Neural cell (in vitro differentiated cells): ENCODE results near the gene PFN2. TPM values are rescaled to one million over a fixed set of nuclear protein-coding genes. Genes with fewer than 3 reads are reported as not detected.

Source experiments
- H2AFZ ChIP-seq: fragments of 200-600, 300-800 bp; sonication (generic), shearing (Covaris generic); 2 replicates; pipeline ENCODE4 v1.6.0; 2014; ENCODE audit warnings: low read depth, mild to moderate bottlenecking, antibody characterized with exemption, low read length, moderate library complexity
- H3F3A ChIP-seq: fragments of 200-600 bp; shearing (Covaris generic); 2 replicates; pipeline ENCODE4 v1.6.1; 2016; ENCODE audit warnings: mild to moderate bottlenecking, moderate library complexity, mixed read lengths, antibody characterized with exemption, low read length; ENCODE audit not compliant: insufficient read depth, poor library complexity, severe bottlenecking
- H3K27ac ChIP-seq: fragments of 200-600, 300-800 bp; sonication (generic), shearing (Covaris generic); 2 replicates; pipeline ENCODE4 v1.5.1; 2014; ENCODE audit warnings: mild to moderate bottlenecking, low read length, moderate library complexity
- H3K27me3 ChIP-seq: fragments of 300-800, 200-600 bp; sonication (generic), shearing (Covaris generic); 2 replicates; pipeline ENCODE4 v1.6.0; 2014; ENCODE audit warnings: mild to moderate bottlenecking, low read depth, low read length, moderate library complexity; ENCODE audit not compliant: insufficient read depth
- H3K36me3 ChIP-seq: fragments of 300-800, 200-600 bp; sonication (generic), shearing (Covaris generic); 2 replicates; pipeline ENCODE4 v1.5.1; 2014; ENCODE audit warnings: mild to moderate bottlenecking, antibody characterized with exemption, low read length, moderate library complexity; ENCODE audit not compliant: insufficient read depth
- H3K4me2 ChIP-seq: fragments of 300-800, 200-600 bp; sonication (generic), shearing (Covaris generic); 2 replicates; pipeline ENCODE4 v1.6.0; 2014; ENCODE audit warnings: mild to moderate bottlenecking, low read length
- H3K4me3 ChIP-seq: fragments of 300-800, 200-600 bp; sonication (generic), shearing (Covaris generic); 2 replicates; pipeline ENCODE4 v1.5.1; 2014; ENCODE audit warnings: mild to moderate bottlenecking, low read length, moderate library complexity
- H3K79me2 ChIP-seq: fragments of 200-600 bp; shearing (Covaris generic); replicated peaks from 2 replicates; pipeline ENCODE4 v1.6.0; 2014; ENCODE audit warnings: mild to moderate bottlenecking, low read length, moderate library complexity; ENCODE audit not compliant: insufficient read depth
- H3K9ac ChIP-seq: fragments of 300-800, 200-600 bp; sonication (generic), shearing (Covaris generic); 2 replicates; pipeline ENCODE4 v1.6.1; 2016; ENCODE audit warnings: mild to moderate bottlenecking, low read length, mixed read lengths
- H3K9me2 ChIP-seq: fragments of 200-600 bp; shearing (Covaris generic); 2 replicates; pipeline ENCODE4 v1.6.1; 2016; ENCODE audit warnings: mild to moderate bottlenecking, low read length, mixed read lengths; ENCODE audit not compliant: insufficient read depth
- H3K9me3 ChIP-seq: fragments of 200-600, 300-800 bp; sonication (generic), shearing (Covaris generic); 2 replicates; pipeline ENCODE4 v1.6.1; 2016; ENCODE audit warnings: mild to moderate bottlenecking, mixed run types, low read length, moderate library complexity, mixed read lengths
- H4K20me1 ChIP-seq: fragments of 200-600 bp; shearing (Covaris generic); 2 replicates; pipeline ENCODE4 v1.6.1; 2016; ENCODE audit warnings: mild to moderate bottlenecking, mixed run types; ENCODE audit not compliant: insufficient read depth
- CTCF ChIP-seq: fragments of 450-650 bp; IDR thresholded peaks from 2 replicates; pipeline ENCODE4 v1.5.1; 2014; ENCODE audit warnings: antibody characterized with exemption, mild to moderate bottlenecking, moderate library complexity; ENCODE audit not compliant: poor library complexity, severe bottlenecking
- EP300 ChIP-seq: fragments of 450-650 bp; conservative IDR thresholded peaks from 2 replicates; pipeline ENCODE4 v1.6.1; 2014; ENCODE audit warnings: antibody characterized with exemption, mild to moderate bottlenecking, moderate library complexity; ENCODE audit not compliant: poor library complexity, severe bottlenecking
- EZH2 ChIP-seq: fragments of 200-600, 300-800 bp; shearing (Covaris generic), sonication (generic); IDR thresholded peaks from 2 replicates; pipeline ENCODE4 v1.6.1; 2014; ENCODE audit warnings: antibody characterized with exemption, low read length, borderline replicate concordance, mild to moderate bottlenecking; ENCODE audit not compliant: insufficient read depth, poor library complexity, severe bottlenecking
- MXI1 ChIP-seq: fragments of 450-650 bp; conservative IDR thresholded peaks from 2 replicates; pipeline ENCODE4 v1.6.1; 2014; ENCODE audit warnings: antibody characterized with exemption, mild to moderate bottlenecking; ENCODE audit not compliant: poor library complexity, severe bottlenecking
- POLR2AphosphoS5 ChIP-seq: IDR thresholded peaks from 2 replicates; pipeline ENCODE4 v1.6.1; 2012
- RAD21 ChIP-seq: fragments of 450-650 bp; conservative IDR thresholded peaks from 2 replicates; pipeline ENCODE4 v1.6.1; 2014; ENCODE audit warnings: antibody characterized with exemption, mild to moderate bottlenecking, moderate library complexity
- REST ChIP-seq: IDR thresholded peaks from 2 replicates; pipeline ENCODE4 v1.6.1; 2012; ENCODE audit warnings: borderline replicate concordance
- SMC3 ChIP-seq: fragments of 450-650 bp; conservative IDR thresholded peaks from 2 replicates; pipeline ENCODE4 v1.6.1; 2014; ENCODE audit warnings: antibody characterized with exemption, mild to moderate bottlenecking, moderate library complexity; ENCODE audit not compliant: poor library complexity
- TAF1 ChIP-seq: IDR thresholded peaks from 2 replicates; pipeline ENCODE4 v1.6.1; 2012; ENCODE audit warnings: low read depth
- polyA plus RNA-seq: library from polyadenylated mRNA; depleted of rRNA; stranded (reverse); fragments of >200 nt; gene quantifications from 2 replicates; pipeline ENCODE4 v1.2.3, GENCODE V29; 2014

PFN2 gene
- polyA plus RNA-seq, 1 donor from 2014 or later: 527 TPM

GRCh38 chr3:149971403-149972075 lies 844 bp upstream of the PFN2 start:
- peak overlapping the region; percentile 93 for H3K4me2 ChIP-seq
- H3K9me3 ChIP-seq: no peaks in the 10 kb centered on the region
- H3K9me2 ChIP-seq: no peaks in the 10 kb centered on the region
- TF ChIP-seq TAF1: no peak
- peak; percentile 85 for TF ChIP-seq MXI1
- no peak for TF ChIP-seq POLR2AphosphoS5
- TF ChIP-seq RAD21: no peak
- peak; percentile 21 for TF ChIP-seq SMC3
- TF ChIP-seq REST: no peak
- TF ChIP-seq EP300: no peak
- no peak for TF ChIP-seq CTCF
- no peak for TF ChIP-seq EZH2
- H3K4me3 ChIP-seq: peak overlapping the region; percentile 71
- no peaks in the 10 kb centered on the region for H3K36me3 ChIP-seq
- H3K27ac ChIP-seq: peak overlapping the region; percentile 96
- H3K79me2 ChIP-seq: peaks cover 58% of the 10 kb centered on the region
- H3K27me3 ChIP-seq: no peaks in the 10 kb centered on the region
- H3F3A ChIP-seq: no peaks in the 10 kb centered on the region
- peaks cover 11% of the 10 kb centered on the region for H4K20me1 ChIP-seq
- peak overlapping the region; percentile 83 for H2AFZ ChIP-seq
- peak overlapping the region; percentile 96 for H3K9ac ChIP-seq

- peak overlapping the region; percentile 96 for H3K9ac ChIP-seq
- peak overlapping the region; percentile 96 for H3K27ac ChIP-seq
- peaks cover 73% of the 10 kb centered on the region for H3K79me2 ChIP-seq
- H3K4me2 ChIP-seq: peak overlapping the region; percentile 64
- peaks cover 19% of the 10 kb centered on the region for H4K20me1 ChIP-seq
- H3K9me3 ChIP-seq: no peaks in the 10 kb centered on the region
- H3K36me3 ChIP-seq: no peaks in the 10 kb centered on the region
- no peaks in the 10 kb centered on the region for H3F3A ChIP-seq
- H2AFZ ChIP-seq: peak overlapping the region; percentile 47
- H3K4me3 ChIP-seq: peak overlapping the region; percentile 71
- TF ChIP-seq TAF1: peak; percentile 18
- TF ChIP-seq EZH2: no peak
- TF ChIP-seq POLR2AphosphoS5: peak; percentile 52
- H3K9me2 ChIP-seq: no peaks in the 10 kb centered on the region
- no peaks in the 10 kb centered on the region for H3K27me3 ChIP-seq
Measured at GRCh38 chr3:149969940-149970715, 567 bp downstream of the PFN2 start.
